OCI-LY7 (cell line): ENCODE data around the gene SMC6. TPM values are rescaled to one million over a fixed set of nuclear protein-coding genes. Genes with fewer than 3 reads are reported as not detected.

Experiments
- BruUV-seq: library from RNA; stranded (reverse); fragments of 400-500 nt; replicated peaks from 2 replicates; lab custom pipeline; 2021; lab: Mats Ljungman, UMichigan
- CTCF ChIA-PET: fragments of 300-600 bp; sonication (Branson Sonifier 250); formaldehyde crosslinking; loops from one replicate; lab custom pipeline; 2022; ENCODE audit warnings: antibody characterized with exemption; ENCODE audit not compliant: unreplicated experiment; lab: Charles Lee
- POLR2A ChIA-PET: fragments of 300-600 bp; sonication (Branson Sonifier 250); formaldehyde crosslinking; loops from one replicate; lab custom pipeline; 2022; ENCODE audit warnings: antibody characterized with exemption; lab: Charles Lee
- DNase-seq: peaks from one replicate; pipeline ENCODE4 v3.0.0-alpha.2; 2015; ENCODE audit warnings: low spot score
- H2AFZ ChIP-seq: fragments of 200-600 bp; sonication (generic), shearing (Covaris generic); 2 replicates; pipeline ENCODE4 v1.6.1; 2014; ENCODE audit warnings: mild to moderate bottlenecking, antibody characterized with exemption, low read length, moderate library complexity
- H3K27ac ChIP-seq: fragments of 200-600 bp; sonication (generic); 2 replicates; pipeline ENCODE4 v1.5.1; 2014; ENCODE audit warnings: mixed run types, low read depth, mild to moderate bottlenecking, moderate library complexity, low read length, inconsistent platforms; ENCODE audit not compliant: poor library complexity, severe bottlenecking
- H3K36me3 ChIP-seq: fragments of 200-600 bp; sonication (generic); 2 replicates; pipeline ENCODE4 v1.6.1; 2014; ENCODE audit warnings: mild to moderate bottlenecking, antibody characterized with exemption, low read length, moderate library complexity, mixed read lengths; ENCODE audit not compliant: insufficient read depth
- H3K4me1 ChIP-seq: fragments of 200-600 bp; sonication (generic); 2 replicates; pipeline ENCODE4 v1.5.1; 2014; ENCODE audit warnings: mild to moderate bottlenecking, low read length; ENCODE audit not compliant: insufficient read depth, poor library complexity, severe bottlenecking
- H3K4me2 ChIP-seq: fragments of 200-600 bp; sonication (generic); 2 replicates; pipeline ENCODE4 v1.6.1; 2014; ENCODE audit warnings: mild to moderate bottlenecking, low read length
- H3K4me3 ChIP-seq: fragments of 200-600 bp; sonication (generic); 2 replicates; pipeline ENCODE4 v1.5.1; 2014; ENCODE audit warnings: mild to moderate bottlenecking, low read depth, low read length; ENCODE audit not compliant: poor library complexity, severe bottlenecking
- H3K79me2 ChIP-seq: fragments of 200-600 bp; sonication (generic); 2 replicates; pipeline ENCODE4 v1.6.1; 2016; ENCODE audit warnings: low read depth, mild to moderate bottlenecking, low read length, moderate library complexity, mixed read lengths; ENCODE audit not compliant: insufficient read depth
- H3K9me2 ChIP-seq: fragments of 200-600 bp; sonication (generic); 2 replicates; pipeline ENCODE4 v1.6.1; 2016; ENCODE audit warnings: mild to moderate bottlenecking, low read length, mixed read lengths; ENCODE audit not compliant: insufficient read depth
- H3K9me3 ChIP-seq: fragments of 200-600 bp; sonication (generic); 2 replicates; pipeline ENCODE4 v1.6.1; 2014; ENCODE audit warnings: mild to moderate bottlenecking, mixed run types, low read length, mixed read lengths
- H4K20me1 ChIP-seq: fragments of 200-600 bp; sonication (generic); 2 replicates; pipeline ENCODE4 v1.6.1; 2014; ENCODE audit warnings: mild to moderate bottlenecking, antibody characterized with exemption, low read length, moderate library complexity, mixed read lengths; ENCODE audit not compliant: insufficient read depth
- EZH2phosphoT487 ChIP-seq: fragments of 200-600 bp; sonication (generic); IDR thresholded peaks from 2 replicates; pipeline ENCODE4 v1.6.1; 2018; ENCODE audit warnings: low read depth, borderline replicate concordance, mild to moderate bottlenecking, mixed run types, antibody characterized with exemption, low read length, moderate library complexity, mixed read lengths
- intact Hi-C: fragments of 100-400 bp; cut with micrococcal nuclease; formaldehyde crosslinking; loops from one replicate; pipeline ENCODE4 v1.10.0; 2022; ENCODE audit not compliant: unreplicated experiment
- total RNA-seq, 2 experiments: library from RNA; depleted of rRNA in 1 of 2; stranded (reverse); fragments of >200 nt in 1 of 2; shearing (Covaris generic) in 1 of 2; gene quantifications; 2 replicates each; pipeline ENCODE4 v1.2.3, GENCODE V29; 2014 to 2022
- TF ChIP-seq, protein P1 (sequence below): fragments of 200-600 bp; sonication (generic); conservative IDR thresholded peaks from 2 replicates; pipeline ENCODE4 v1.5.1; 2014; ENCODE audit warnings: mild to moderate bottlenecking, antibody characterized with exemption, low read length, moderate library complexity, mixed read lengths

The SMC6 gene
- total RNA-seq, 2 experiments from 2014 or later: 37.0 to 62.4 TPM

DNA sequence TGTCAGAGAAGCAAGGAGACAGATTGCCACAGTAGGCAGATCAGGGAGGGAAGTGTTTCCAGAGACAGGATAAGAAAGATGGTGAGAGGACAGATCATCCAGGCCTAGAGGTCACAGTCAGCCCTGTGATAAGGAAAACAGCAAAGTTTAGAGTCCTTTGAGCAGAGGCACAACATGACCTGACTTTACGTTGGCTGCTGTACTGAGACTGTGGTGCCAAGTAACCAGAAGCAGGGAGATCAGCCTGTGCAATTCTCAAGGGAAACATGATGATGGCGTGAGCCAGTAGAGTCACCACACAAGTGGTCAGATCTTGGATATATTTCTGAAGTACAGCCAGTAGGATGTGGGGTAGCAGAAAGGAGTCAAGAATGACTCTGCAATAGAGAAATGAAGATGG, 43.7 kb downstream of the SMC6 start:
- Histone ChIP-seq H3K36me3 (peaks cover 93% of the 10 kb centered on the region), H3K4me3 (no peak overlapping the region), H4K20me1 (no peaks in the 10 kb centered on the region), H3K4me2 (no peak overlapping the region), H3K79me2 (no peaks in the 10 kb centered on the region), H3K9me2 (no peaks in the 10 kb centered on the region), H3K9me3 (no peaks in the 10 kb centered on the region), H3K27ac (no peak overlapping the region), H2AFZ (no peak overlapping the region), H3K4me1 (no peaks in the 10 kb centered on the region)
- intact Hi-C loops: no loop called here
- TF ChIP-seq, protein P1, sequence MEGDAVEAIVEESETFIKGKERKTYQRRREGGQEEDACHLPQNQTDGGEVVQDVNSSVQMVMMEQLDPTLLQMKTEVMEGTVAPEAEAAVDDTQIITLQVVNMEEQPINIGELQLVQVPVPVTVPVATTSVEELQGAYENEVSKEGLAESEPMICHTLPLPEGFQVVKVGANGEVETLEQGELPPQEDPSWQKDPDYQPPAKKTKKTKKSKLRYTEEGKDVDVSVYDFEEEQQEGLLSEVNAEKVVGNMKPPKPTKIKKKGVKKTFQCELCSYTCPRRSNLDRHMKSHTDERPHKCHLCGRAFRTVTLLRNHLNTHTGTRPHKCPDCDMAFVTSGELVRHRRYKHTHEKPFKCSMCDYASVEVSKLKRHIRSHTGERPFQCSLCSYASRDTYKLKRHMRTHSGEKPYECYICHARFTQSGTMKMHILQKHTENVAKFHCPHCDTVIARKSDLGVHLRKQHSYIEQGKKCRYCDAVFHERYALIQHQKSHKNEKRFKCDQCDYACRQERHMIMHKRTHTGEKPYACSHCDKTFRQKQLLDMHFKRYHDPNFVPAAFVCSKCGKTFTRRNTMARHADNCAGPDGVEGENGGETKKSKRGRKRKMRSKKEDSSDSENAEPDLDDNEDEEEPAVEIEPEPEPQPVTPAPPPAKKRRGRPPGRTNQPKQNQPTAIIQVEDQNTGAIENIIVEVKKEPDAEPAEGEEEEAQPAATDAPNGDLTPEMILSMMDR: no peak
- TF ChIP-seq EZH2phosphoT487: no peak
- CTCF ChIA-PET: no interaction called here
- no TSS peak for BruUV-seq
- POLR2A ChIA-PET: interaction anchor here (1.2 kb wide), 1 partner anchor 34 kb away, joined by 3 read pairs; no protein-coding TSS in a partner anchor
- DNase-seq: no peak

DNA sequence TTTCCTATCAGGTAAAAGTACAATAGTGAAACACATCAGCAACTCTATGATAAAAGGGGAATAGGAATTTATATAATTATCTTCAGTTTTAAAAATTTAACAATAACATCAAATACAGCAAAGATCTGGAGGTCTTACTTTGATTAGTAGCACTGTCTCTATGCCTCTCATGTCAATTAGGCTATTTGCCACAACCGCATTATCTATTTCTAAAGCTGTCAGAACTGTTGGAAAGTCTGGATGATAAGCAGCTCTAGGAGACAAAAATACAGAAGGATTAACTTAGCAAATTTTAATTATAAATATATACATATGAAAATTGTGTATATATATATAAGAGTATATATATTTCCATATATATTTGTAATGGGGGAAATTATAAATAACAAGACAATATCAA, 45.1 kb downstream of the SMC6 start:
- Histone ChIP-seq H3K9me2 (no peaks in the 10 kb centered on the region), H3K4me2 (no peak overlapping the region), H3K27ac (no peak overlapping the region), H3K79me2 (no peaks in the 10 kb centered on the region), H3K9me3 (no peaks in the 10 kb centered on the region), H3K36me3 (peaks cover 89% of the 10 kb centered on the region), H2AFZ (no peak overlapping the region), H3K4me1 (no peaks in the 10 kb centered on the region), H3K4me3 (no peak overlapping the region), H4K20me1 (no peaks in the 10 kb centered on the region)
- BruUV-seq: no TSS peak
- CTCF ChIA-PET: no interaction called here
- intact Hi-C loops: no loop called here
- POLR2A ChIA-PET: interaction anchor here (0.9 to 1.2 kb wide), 6 partner anchors 9 to 34 kb away, joined by 3 to 7 read pairs (median 3); no protein-coding TSS in a partner anchor
- no peak for TF ChIP-seq EZH2phosphoT487
- TF ChIP-seq, protein P1: no peak
- no peak for DNase-seq

DNA sequence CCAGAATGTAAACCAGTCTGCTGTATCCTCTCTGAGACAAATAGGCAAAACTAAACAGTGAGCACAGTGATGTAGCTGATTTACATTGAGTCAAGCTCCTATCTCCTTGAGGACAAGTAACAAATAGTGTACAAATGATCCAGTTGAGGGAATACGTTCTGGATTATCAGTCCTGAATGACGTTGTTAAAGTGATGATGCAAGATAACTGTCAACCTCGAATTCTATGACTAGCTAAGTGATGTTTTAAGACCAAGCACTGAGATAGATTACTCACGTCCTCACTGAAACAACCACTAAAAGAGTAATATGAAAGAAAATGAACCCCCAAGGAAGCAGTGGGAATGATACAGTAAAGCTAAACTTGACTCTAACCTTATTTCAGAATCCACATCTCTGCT, 46.8 kb downstream of the SMC6 start:
- CTCF ChIA-PET: no interaction called here
- Histone ChIP-seq H3K36me3 (peaks cover 88% of the 10 kb centered on the region), H3K9me3 (no peaks in the 10 kb centered on the region), H2AFZ (no peak overlapping the region), H3K4me2 (no peak overlapping the region), H3K4me1 (no peaks in the 10 kb centered on the region), H3K79me2 (no peaks in the 10 kb centered on the region), H4K20me1 (no peaks in the 10 kb centered on the region), H3K27ac (no peak overlapping the region), H3K9me2 (no peaks in the 10 kb centered on the region), H3K4me3 (no peak overlapping the region)
- no TSS peak for BruUV-seq
- POLR2A ChIA-PET: interaction anchor here (1.0 to 1.4 kb wide), 2 partner anchors 10 to 27 kb away, joined by 3 read pairs; no protein-coding TSS in a partner anchor
- intact Hi-C loops: no loop called here
- TF ChIP-seq, protein P1: no peak
- TF ChIP-seq EZH2phosphoT487: no peak
- DNase-seq: no peak
